ENCODE data around the gene LRP8.

Gene LRP8

DNA sequence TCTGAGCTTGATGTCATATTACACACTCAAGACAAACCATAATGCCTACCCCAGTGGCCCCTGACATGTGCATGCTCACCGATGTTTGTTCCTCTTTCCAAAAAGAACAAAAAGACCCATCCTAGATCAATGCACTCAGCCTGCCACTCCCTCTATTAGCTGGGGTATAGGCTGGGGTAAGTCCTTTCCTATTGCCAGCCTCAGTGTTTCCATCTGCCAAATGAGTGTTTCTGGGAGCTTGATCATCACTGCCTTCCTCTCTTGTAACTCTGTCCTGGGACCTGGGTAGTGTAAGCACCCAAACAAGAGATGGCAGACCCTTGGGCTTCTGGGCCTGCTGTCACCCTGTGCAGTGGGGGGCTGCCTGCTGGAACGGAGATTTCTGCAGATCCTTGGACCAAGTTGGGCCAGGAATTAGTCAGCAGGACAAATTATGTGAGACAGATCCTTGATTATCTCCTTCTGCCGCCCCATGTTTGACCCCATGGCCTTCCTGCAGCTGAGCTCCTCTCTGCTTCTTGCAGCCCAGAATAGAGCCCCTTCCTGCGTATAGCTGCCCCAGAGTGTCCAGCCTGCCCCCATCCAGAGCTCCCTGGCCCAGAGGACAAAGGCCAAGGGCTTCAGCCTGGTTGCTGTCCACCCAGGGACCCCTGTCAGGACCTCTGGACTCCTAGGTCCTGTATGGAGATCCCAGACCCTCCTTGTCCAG, 31.5 kb upstream of the LRP8 start:
- Histone ChIP-seq H2BK12ac (ENCODE audit: low read length) (no peak overlapping the region), H3K4me3 (ENCODE audit: low read depth, low read length) (no peak overlapping the region), H4K8ac (ENCODE audit: low read depth, low read length) (no peak overlapping the region), H3K4me2 (ENCODE audit: low read length) (no peak overlapping the region), H2BK5ac (ENCODE audit: low read depth, low read length, poor library complexity) (no peak overlapping the region), H3K79me2 (ENCODE audit: control insufficient read depth, insufficient read depth, low read length, poor library complexity) (no peaks in the 10 kb centered on the region), H2AK5ac (ENCODE audit: low read length) (no peak overlapping the region), H2AFZ (ENCODE audit: insufficient read depth, low read length, poor library complexity) (no peak overlapping the region), H3K79me1 (ENCODE audit: low read length) (no peaks in the 10 kb centered on the region), H3K36me3 (ENCODE audit: control insufficient read depth in 1 of 2, insufficient read depth in 2 of 2, low read length in 2 of 2) (no peaks in the 10 kb centered on the region), H3K4ac (ENCODE audit: low read depth, low read length) (no peak overlapping the region), H3K27me3 (ENCODE audit: insufficient read depth, low read length) (no peaks in the 10 kb centered on the region), H2BK120ac (ENCODE audit: insufficient read depth, low read length, poor library complexity) (no peak overlapping the region), H3K27ac (ENCODE audit: low read depth, low read length) (no peak overlapping the region), H4K12ac (ENCODE audit: low read depth, low read length) (no peak overlapping the region), H3K23ac (ENCODE audit: low read length) (no peak overlapping the region), H3K9me3 (ENCODE audit: insufficient read depth, low read depth, low read length) (peaks cover 1% of the 10 kb centered on the region), H3K18ac (ENCODE audit: low read length) (no peak overlapping the region), H3K9ac (ENCODE audit: low read length) (no peak overlapping the region), H4K91ac (ENCODE audit: low read depth, low read length) (no peak overlapping the region), H3K4me1 (ENCODE audit: control insufficient read depth in 1 of 2, insufficient read depth in 2 of 2, low read length in 2 of 2) (no peaks in the 10 kb centered on the region), H3K14ac (ENCODE audit: low read length) (no peak overlapping the region)
- WGBS (ENCODE audit: extremely low coverage, insufficient coverage, insufficient read length): no CpG with 5 or more reads among the region's 4 CpGs
- no peak for DNase-seq

- Histone ChIP-seq H3K4me3 (ENCODE audit: low read depth, low read length) (no peak overlapping the region), H3K36me3 (ENCODE audit: control insufficient read depth in 1 of 2, insufficient read depth in 2 of 2, low read length in 2 of 2) (no peaks in the 10 kb centered on the region), H4K12ac (ENCODE audit: low read depth, low read length) (no peak overlapping the region), H4K8ac (ENCODE audit: low read depth, low read length) (no peak overlapping the region), H2BK5ac (ENCODE audit: low read depth, low read length, poor library complexity) (no peak overlapping the region), H3K79me2 (ENCODE audit: control insufficient read depth, insufficient read depth, low read length, poor library complexity) (no peaks in the 10 kb centered on the region), H3K27ac (ENCODE audit: low read depth, low read length) (no peak overlapping the region), H2AFZ (ENCODE audit: insufficient read depth, low read length, poor library complexity) (no peak overlapping the region), H3K4me2 (ENCODE audit: low read length) (no peak overlapping the region), H3K79me1 (ENCODE audit: low read length) (no peaks in the 10 kb centered on the region), H2BK120ac (ENCODE audit: insufficient read depth, low read length, poor library complexity) (no peak overlapping the region), H3K27me3 (ENCODE audit: insufficient read depth, low read length) (no peaks in the 10 kb centered on the region), H3K14ac (ENCODE audit: low read length) (no peak overlapping the region), H2AK5ac (ENCODE audit: low read length) (no peak overlapping the region), H2BK12ac (ENCODE audit: low read length) (no peak overlapping the region), H4K91ac (ENCODE audit: low read depth, low read length) (no peak overlapping the region), H3K9ac (ENCODE audit: low read length) (no peak overlapping the region), H3K23ac (ENCODE audit: low read length) (no peak overlapping the region), H3K4me1 (ENCODE audit: control insufficient read depth in 1 of 2, insufficient read depth in 2 of 2, low read length in 2 of 2) (no peaks in the 10 kb centered on the region), H3K18ac (ENCODE audit: low read length) (no peak overlapping the region), H3K9me3 (ENCODE audit: insufficient read depth, low read depth, low read length) (no peaks in the 10 kb centered on the region), H3K4ac (ENCODE audit: low read depth, low read length) (no peak overlapping the region)
- no peak for DNase-seq
Measured at GRCh38 chr1:53356637-53357036, 28.8 kb upstream of the LRP8 start.

DNA sequence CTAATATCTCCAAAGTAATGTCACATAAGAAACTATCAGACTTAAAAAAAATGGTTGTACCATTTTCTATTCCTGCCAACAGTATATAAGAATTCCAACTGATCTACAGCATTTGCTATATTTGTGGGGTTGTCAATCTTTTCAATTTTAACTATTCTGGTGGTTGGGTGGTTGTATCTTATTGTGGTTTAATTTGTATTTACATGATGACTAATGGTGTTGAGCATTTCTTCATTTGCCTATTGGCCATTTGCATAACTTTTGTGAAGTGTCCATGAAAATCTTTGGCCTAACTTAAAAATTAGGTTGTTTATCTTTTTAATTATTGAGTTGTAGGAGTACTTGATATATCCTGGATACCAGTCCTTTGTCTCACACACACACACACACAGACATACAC, 26.2 kb upstream of the LRP8 start:
- no peak overlapping the region for H3K14ac ChIP-seq (ENCODE audit: low read length)
- H3K4ac ChIP-seq (ENCODE audit: low read depth, low read length): no peak overlapping the region
- H3K9ac ChIP-seq (ENCODE audit: low read length): no peak overlapping the region
- H2BK120ac ChIP-seq (ENCODE audit: insufficient read depth, low read length, poor library complexity): no peak overlapping the region
- no peak overlapping the region for H4K8ac ChIP-seq (ENCODE audit: low read depth, low read length)
- H4K91ac ChIP-seq (ENCODE audit: low read depth, low read length): no peak overlapping the region
- no peak for DNase-seq
- no peak overlapping the region for H3K4me2 ChIP-seq (ENCODE audit: low read length)
- H3K4me1 ChIP-seq (ENCODE audit: control insufficient read depth in 1 of 2, insufficient read depth in 2 of 2, low read length in 2 of 2): no peaks in the 10 kb centered on the region
- H2AK5ac ChIP-seq (ENCODE audit: low read length): no peak overlapping the region
- no peaks in the 10 kb centered on the region for H3K36me3 ChIP-seq (ENCODE audit: control insufficient read depth in 1 of 2, insufficient read depth in 2 of 2, low read length in 2 of 2)
- no peak overlapping the region for H2AFZ ChIP-seq (ENCODE audit: insufficient read depth, low read length, poor library complexity)
- no peaks in the 10 kb centered on the region for H3K79me2 ChIP-seq (ENCODE audit: control insufficient read depth, insufficient read depth, low read length, poor library complexity)
- H3K23ac ChIP-seq (ENCODE audit: low read length): no peak overlapping the region
- no peaks in the 10 kb centered on the region for H3K79me1 ChIP-seq (ENCODE audit: low read length)
- no peaks in the 10 kb centered on the region for H3K27me3 ChIP-seq (ENCODE audit: insufficient read depth, low read length)
- H3K18ac ChIP-seq (ENCODE audit: low read length): no peak overlapping the region
- H3K9me3 ChIP-seq (ENCODE audit: insufficient read depth, low read depth, low read length): no peaks in the 10 kb centered on the region
- no peak overlapping the region for H2BK12ac ChIP-seq (ENCODE audit: low read length)
- no peak overlapping the region for H3K27ac ChIP-seq (ENCODE audit: low read depth, low read length)
- H4K12ac ChIP-seq (ENCODE audit: low read depth, low read length): no peak overlapping the region
- no peak overlapping the region for H3K4me3 ChIP-seq (ENCODE audit: low read depth, low read length)
- no peak overlapping the region for H2BK5ac ChIP-seq (ENCODE audit: low read depth, low read length, poor library complexity)

DNA sequence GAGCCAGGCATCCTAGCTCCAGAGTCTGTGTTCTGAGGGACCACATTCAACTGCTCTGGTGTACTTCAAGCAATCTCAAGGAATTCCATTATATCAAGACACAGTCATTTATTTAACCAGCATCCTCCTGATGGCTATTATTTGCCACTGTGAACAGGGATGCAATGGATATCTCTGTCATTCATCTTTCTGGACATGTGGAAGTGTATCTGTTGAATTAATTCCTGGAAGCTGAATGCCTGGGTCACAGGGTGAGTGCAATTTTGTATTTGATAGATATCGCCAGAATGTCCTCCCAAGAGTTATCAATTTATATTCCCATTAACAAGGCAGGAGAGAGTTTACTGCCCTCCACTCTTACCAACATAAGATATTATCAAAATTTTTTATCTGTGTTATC, 24.7 kb upstream of the LRP8 start:
- Histone ChIP-seq H3K79me2 (ENCODE audit: control insufficient read depth, insufficient read depth, low read length, poor library complexity) (no peaks in the 10 kb centered on the region), H2AK5ac (ENCODE audit: low read length) (no peak overlapping the region), H2BK12ac (ENCODE audit: low read length) (no peak overlapping the region), H2AFZ (ENCODE audit: insufficient read depth, low read length, poor library complexity) (no peak overlapping the region), H2BK120ac (ENCODE audit: insufficient read depth, low read length, poor library complexity) (no peak overlapping the region), H3K27ac (ENCODE audit: low read depth, low read length) (no peak overlapping the region), H3K14ac (ENCODE audit: low read length) (no peak overlapping the region), H4K8ac (ENCODE audit: low read depth, low read length) (no peak overlapping the region), H3K9me3 (ENCODE audit: insufficient read depth, low read depth, low read length) (no peaks in the 10 kb centered on the region), H3K4me3 (ENCODE audit: low read depth, low read length) (no peak overlapping the region), H2BK5ac (ENCODE audit: low read depth, low read length, poor library complexity) (no peak overlapping the region), H3K4me1 (ENCODE audit: control insufficient read depth in 1 of 2, insufficient read depth in 2 of 2, low read length in 2 of 2) (no peaks in the 10 kb centered on the region), H3K27me3 (ENCODE audit: insufficient read depth, low read length) (no peaks in the 10 kb centered on the region), H4K91ac (ENCODE audit: low read depth, low read length) (no peak overlapping the region), H4K12ac (ENCODE audit: low read depth, low read length) (no peak overlapping the region), H3K9ac (ENCODE audit: low read length) (no peak overlapping the region), H3K79me1 (ENCODE audit: low read length) (no peaks in the 10 kb centered on the region), H3K4me2 (ENCODE audit: low read length) (no peak overlapping the region), H3K23ac (ENCODE audit: low read length) (no peak overlapping the region), H3K36me3 (ENCODE audit: control insufficient read depth in 1 of 2, insufficient read depth in 2 of 2, low read length in 2 of 2) (no peaks in the 10 kb centered on the region), H3K18ac (ENCODE audit: low read length) (no peak overlapping the region), H3K4ac (ENCODE audit: low read depth, low read length) (no peak overlapping the region)
- DNase-seq: no peak
- WGBS (ENCODE audit: extremely low coverage, insufficient coverage, insufficient read length): no CpG with 5 or more reads among the region's 1 CpG
